A673 (cell line): ENCODE data around the gene NINJ2. TPM values are rescaled to one million over a fixed set of nuclear protein-coding genes. Genes with fewer than 3 reads are reported as not detected.

ENCODE experiments used
- BruUV-seq: library from RNA; stranded (reverse); fragments of 400-500 nt; replicated peaks from 2 replicates; lab custom pipeline; 2021; lab: Mats Ljungman, UMichigan
- CTCF ChIA-PET: fragments of 300-600 bp; sonication (Branson Sonifier 250); formaldehyde crosslinking; loops from one replicate; lab custom pipeline; 2022; ENCODE audit warnings: antibody characterized with exemption; lab: Charles Lee
- POLR2A ChIA-PET: fragments of 300-600 bp; sonication (Branson Sonifier 250); formaldehyde crosslinking; loops from one replicate; lab custom pipeline; 2022; ENCODE audit warnings: antibody characterized with exemption; ENCODE audit not compliant: low non-redundant PET; lab: Charles Lee
- DNase-seq: peaks from one replicate; pipeline ENCODE4 v3.0.0-alpha.2; 2015; ENCODE audit warnings: low spot score
- H3K27ac ChIP-seq: fragments of 200-600 bp; sonication (generic); 2 replicates; pipeline ENCODE4 v1.5.1; 2016; ENCODE audit warnings: mixed run types, low read depth, mild to moderate bottlenecking, mixed read lengths, antibody characterized with exemption, low read length; ENCODE audit not compliant: poor library complexity, severe bottlenecking
- H3K27me3 ChIP-seq: fragments of 200-600 bp; sonication (generic); replicated peaks from 2 replicates; pipeline ENCODE4 v1.6.1; 2017; ENCODE audit warnings: mixed run types, low read depth, mild to moderate bottlenecking, mixed read lengths, antibody characterized with exemption, low read length; ENCODE audit not compliant: insufficient read depth, poor library complexity
- H3K36me3 ChIP-seq: fragments of 200-600 bp; sonication (generic); 2 replicates; pipeline ENCODE4 v1.6.1; 2016; ENCODE audit warnings: mixed run types, mild to moderate bottlenecking, mixed read lengths, antibody characterized with exemption, low read length; ENCODE audit not compliant: insufficient read depth, poor library complexity, severe bottlenecking
- H3K4me1 ChIP-seq: fragments of 200-600 bp; sonication (generic); 2 replicates; pipeline ENCODE4 v1.6.1; 2017; ENCODE audit warnings: mixed run types, mild to moderate bottlenecking, mixed read lengths, antibody characterized with exemption, low read length; ENCODE audit not compliant: insufficient read depth, poor library complexity, severe bottlenecking
- H3K4me3 ChIP-seq: fragments of 200-600 bp; sonication (generic); 2 replicates; pipeline ENCODE4 v1.5.1; 2016; ENCODE audit warnings: low read depth, mixed run types, mild to moderate bottlenecking, mixed read lengths, low read length; ENCODE audit not compliant: poor library complexity, severe bottlenecking
- H3K9me3 ChIP-seq: fragments of 200-600 bp; sonication (generic); 2 replicates; pipeline ENCODE4 v1.6.1; 2016; ENCODE audit warnings: mixed run types, low read depth, mild to moderate bottlenecking, mixed read lengths, antibody characterized with exemption, low read length; ENCODE audit not compliant: poor library complexity, severe bottlenecking
- EZH2 ChIP-seq: fragments of 200-600 bp; sonication (generic); IDR thresholded peaks from 2 replicates; pipeline ENCODE4 v1.6.1; 2017; ENCODE audit warnings: borderline replicate concordance, low read depth, mild to moderate bottlenecking, mixed read lengths, antibody characterized with exemption, low read length; ENCODE audit not compliant: poor library complexity, severe bottlenecking
- intact Hi-C: fragments of 100-400 bp; cut with micrococcal nuclease; formaldehyde crosslinking; loops from one replicate; pipeline ENCODE4 v1.10.0; 2022; ENCODE audit not compliant: unreplicated experiment
- total RNA-seq: library from RNA; stranded (reverse); gene quantifications from 2 replicates; pipeline ENCODE4 v1.2.3, GENCODE V29; 2021
- TF ChIP-seq, protein P1 (sequence below): fragments of 300-800, 200-600 bp; sonication (generic); conservative IDR thresholded peaks from 2 replicates; pipeline ENCODE4 v1.5.1; 2017; ENCODE audit warnings: low read depth, mild to moderate bottlenecking, antibody characterized with exemption, low read length, moderate library complexity, mixed read lengths

Gene NINJ2
- total RNA-seq, 1 experiment from 2014 or later = not detected

DNA sequence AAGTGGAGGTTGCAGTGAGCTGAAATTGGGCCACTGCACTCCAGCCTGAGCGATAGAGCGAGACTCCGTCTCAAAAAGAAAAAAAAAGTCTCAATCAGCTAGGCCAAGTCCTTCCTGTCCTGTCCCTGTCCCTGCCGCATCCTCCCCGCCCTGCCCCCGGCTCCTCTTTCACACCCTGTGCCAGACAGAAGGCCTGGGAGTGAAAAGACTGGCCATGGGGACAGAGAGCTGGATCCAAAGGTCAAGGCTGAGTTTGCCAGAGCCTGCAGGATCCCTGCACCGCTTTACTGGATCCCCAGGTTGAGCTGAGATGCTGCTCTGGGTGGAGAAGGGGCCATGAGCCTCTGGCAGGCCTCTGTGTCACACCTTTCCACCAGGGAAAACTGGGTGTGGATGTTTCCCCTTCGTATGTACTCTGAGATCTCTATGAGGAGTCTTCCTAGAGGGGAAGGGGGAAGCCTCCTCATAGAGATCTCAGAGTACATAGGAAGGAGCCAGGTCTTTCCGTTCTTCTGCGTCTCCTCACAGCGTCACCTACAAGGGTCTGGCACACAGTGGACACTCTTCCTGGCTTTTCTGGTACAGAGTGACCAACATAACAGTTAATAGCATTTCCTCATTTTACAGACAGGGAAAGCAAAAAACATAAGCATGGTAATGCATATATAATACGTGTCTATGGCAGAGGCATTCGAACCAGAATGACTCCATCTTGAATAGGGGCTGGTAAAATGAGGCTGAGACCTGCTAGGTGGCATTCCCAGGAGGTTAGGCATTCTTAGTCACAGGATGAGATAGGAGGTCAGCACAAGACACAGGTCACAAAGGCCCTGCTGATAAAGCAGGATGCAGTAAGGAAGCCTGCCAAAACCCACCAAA, 35.1 kb downstream of the NINJ2 start:
- TF ChIP-seq EZH2 = no peak
- TF ChIP-seq, protein P1, sequence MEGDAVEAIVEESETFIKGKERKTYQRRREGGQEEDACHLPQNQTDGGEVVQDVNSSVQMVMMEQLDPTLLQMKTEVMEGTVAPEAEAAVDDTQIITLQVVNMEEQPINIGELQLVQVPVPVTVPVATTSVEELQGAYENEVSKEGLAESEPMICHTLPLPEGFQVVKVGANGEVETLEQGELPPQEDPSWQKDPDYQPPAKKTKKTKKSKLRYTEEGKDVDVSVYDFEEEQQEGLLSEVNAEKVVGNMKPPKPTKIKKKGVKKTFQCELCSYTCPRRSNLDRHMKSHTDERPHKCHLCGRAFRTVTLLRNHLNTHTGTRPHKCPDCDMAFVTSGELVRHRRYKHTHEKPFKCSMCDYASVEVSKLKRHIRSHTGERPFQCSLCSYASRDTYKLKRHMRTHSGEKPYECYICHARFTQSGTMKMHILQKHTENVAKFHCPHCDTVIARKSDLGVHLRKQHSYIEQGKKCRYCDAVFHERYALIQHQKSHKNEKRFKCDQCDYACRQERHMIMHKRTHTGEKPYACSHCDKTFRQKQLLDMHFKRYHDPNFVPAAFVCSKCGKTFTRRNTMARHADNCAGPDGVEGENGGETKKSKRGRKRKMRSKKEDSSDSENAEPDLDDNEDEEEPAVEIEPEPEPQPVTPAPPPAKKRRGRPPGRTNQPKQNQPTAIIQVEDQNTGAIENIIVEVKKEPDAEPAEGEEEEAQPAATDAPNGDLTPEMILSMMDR = no peak
- Histone ChIP-seq H3K27ac (no peak overlapping the region), H3K27me3 (no peaks in the 10 kb centered on the region), H3K36me3 (no peaks in the 10 kb centered on the region), H3K4me3 (no peak overlapping the region), H3K9me3 (no peaks in the 10 kb centered on the region), H3K4me1 (no peaks in the 10 kb centered on the region)
- intact Hi-C loops = no loop called here
- no peak for DNase-seq
- ChIA-PET CTCF (no interaction called here), POLR2A (interaction anchor here (0.6 kb wide), 1 partner anchor 22 kb away, joined by 3 read pairs; no protein-coding TSS in a partner anchor)
- no TSS peak for BruUV-seq

DNA sequence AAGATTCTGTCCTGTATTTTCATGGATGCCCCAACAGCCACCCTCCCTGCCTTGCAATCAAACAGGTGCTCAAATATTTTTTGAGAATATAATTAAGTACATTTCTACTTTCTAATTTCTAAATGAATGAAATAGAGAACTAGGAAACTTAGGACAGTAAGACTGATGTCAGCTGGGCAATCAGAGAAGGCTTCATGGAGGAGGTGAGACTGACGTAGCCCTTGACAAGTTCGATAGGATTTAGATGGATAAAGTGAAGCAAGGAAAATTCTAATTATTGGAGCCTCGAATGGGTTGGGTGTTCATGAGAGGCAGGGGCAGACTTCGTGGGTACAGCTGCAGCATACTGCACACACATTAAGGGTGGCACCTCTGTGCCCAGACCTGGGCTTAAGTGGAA, 36.0 kb downstream of the NINJ2 start:
- no peaks in the 10 kb centered on the region for H3K4me1 ChIP-seq
- CTCF ChIA-PET = no interaction called here
- no peak for TF ChIP-seq EZH2
- TF ChIP-seq, protein P1 = no peak
- H3K9me3 ChIP-seq = no peaks in the 10 kb centered on the region
- no peak overlapping the region for H3K27ac ChIP-seq
- H3K36me3 ChIP-seq = no peaks in the 10 kb centered on the region
- BruUV-seq = no TSS peak
- POLR2A ChIA-PET = no interaction called here
- H3K27me3 ChIP-seq = no peaks in the 10 kb centered on the region
- H3K4me3 ChIP-seq = no peak overlapping the region
- intact Hi-C loops = no loop called here
- DNase-seq = no peak

DNA sequence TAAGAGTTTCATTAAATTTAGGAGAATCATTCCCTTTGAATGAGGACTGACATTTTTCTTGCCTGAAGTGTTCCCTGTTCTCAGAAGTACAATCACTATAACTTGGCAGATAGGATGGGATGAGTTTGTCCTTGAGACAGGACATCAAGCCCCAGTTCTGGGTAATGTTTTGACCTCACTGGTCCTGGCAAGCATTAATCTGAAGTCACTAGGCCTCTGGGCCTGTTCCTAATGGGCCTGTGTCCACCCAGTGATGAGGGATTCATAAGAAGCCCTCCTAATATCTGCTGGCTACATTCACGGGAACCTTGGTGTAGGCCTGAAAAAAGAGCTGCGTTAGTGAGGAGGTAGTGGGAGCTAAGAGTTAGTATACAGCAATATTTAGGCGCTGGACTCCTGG, 37.2 kb downstream of the NINJ2 start:
- intact Hi-C loops = no loop called here
- BruUV-seq = no TSS peak
- TF ChIP-seq EZH2 = no peak
- TF ChIP-seq, protein P1 = no peak
- ChIA-PET POLR2A (no interaction called here), CTCF (no interaction called here)
- Histone ChIP-seq H3K27me3 (no peaks in the 10 kb centered on the region), H3K9me3 (no peaks in the 10 kb centered on the region), H3K36me3 (no peaks in the 10 kb centered on the region), H3K4me3 (no peak overlapping the region), H3K27ac (no peak overlapping the region), H3K4me1 (no peaks in the 10 kb centered on the region)
- DNase-seq = no peak
